ENCODE results near the gene ITGAV. TPM values are rescaled to one million over a fixed set of nuclear protein-coding genes. Genes with fewer than 3 reads are reported as not detected.

Gene ITGAV
- total RNA-seq, 1 donor from 2014 or later: 285 TPM

DNA sequence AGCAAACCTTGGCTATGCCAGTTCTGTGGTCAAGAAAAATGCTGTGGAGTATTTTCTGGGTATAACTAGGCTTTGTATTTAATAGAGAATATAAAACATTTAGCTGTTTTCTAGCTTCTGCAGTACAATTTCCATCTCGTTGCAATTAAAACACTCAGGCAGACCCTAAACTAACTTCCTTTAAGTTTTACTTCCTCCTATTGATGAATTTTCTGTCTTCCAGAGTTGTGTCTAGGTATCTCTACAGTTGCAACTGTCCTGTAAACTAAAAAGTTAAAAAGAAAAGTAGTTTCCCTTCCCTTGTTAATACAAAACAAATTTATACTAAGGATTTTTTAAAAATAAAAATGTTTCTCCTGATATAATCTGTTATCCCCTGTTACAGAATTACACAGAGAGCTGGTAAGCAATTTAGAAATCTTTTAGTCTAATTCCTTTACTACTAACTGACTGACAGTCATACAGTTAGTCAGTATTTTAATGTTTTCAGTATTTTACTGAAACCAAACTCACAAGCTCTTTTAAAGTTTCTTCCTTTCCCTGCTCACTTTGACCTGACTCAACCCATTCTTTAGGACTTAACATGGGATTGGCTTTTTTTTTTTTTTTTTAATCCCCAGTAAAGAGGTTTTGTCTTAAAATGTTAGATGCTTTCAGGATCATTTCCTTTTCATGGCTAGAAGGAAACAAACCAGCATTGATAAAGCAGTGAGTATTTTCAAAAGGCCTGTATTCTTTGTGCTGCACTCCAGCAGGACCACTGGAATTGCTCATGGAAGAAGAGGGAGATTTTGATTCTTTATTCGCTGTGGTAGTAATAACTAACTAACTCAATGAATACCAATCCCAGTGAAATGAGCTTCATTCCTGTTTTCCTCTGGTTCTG, 22.9 kb downstream of the ITGAV start:
- DNase-seq (ENCODE audit: low spot score): no peak

DNA sequence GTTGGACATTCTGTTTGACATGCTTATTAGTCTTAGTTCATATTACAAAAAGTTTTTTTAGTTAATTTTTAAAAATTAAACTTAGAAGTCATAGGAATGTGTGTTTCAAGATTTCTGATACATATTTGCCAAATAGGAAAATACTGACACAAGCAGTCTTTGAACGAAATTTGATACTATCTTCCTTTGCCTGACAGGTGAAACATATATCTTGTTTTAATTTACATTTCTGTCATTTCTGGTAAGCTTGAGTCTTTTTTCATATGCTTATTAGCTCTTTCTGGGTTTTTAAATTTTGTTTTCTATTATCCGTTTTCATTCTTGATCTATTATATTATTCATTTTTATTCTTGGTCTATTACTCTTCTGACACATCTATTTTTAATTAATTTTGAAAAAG, 24.5 kb downstream of the ITGAV start:
- DNase-seq (ENCODE audit: low spot score): no peak

DNA sequence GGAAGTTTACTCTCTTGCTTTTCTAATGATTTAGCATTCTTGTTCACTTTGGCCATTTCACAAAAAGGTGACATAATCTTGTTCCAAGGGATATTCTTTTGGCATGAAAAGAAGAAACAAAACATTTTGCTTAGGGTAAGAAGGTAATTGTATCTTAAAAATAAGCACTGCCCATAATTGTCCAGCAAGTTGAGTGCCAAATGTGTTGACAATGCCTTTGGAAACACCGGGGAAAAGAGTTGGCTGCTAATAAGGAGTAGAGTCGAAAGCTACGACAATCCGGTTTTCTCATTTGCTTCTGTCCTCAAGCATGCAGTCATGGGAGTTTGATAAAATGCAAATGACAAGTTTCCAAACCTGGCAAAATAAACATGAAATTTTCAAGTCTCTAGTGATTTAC, 27.3 kb downstream of the ITGAV start:
- no peak for DNase-seq (ENCODE audit: low spot score)

DNA sequence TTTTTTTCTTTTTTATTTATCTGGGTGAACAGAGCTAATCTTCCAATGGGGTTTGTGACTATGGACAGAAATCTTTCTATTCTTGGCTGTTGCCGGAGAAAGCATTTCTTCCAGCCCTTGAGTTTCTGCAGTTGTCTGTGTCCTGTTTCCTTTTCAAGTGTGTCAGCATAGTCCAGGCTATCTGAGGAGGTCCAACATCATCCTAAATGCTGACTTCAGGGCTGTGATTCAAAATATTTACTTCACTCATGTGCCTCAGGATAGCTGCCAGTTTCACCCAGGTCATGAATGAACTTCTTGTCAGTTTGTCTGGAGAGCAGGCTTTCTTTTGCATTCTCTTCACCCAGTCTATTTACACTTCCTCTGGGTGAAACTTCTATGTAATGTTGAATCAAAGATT, 27.9 kb downstream of the ITGAV start:
- no peak for DNase-seq (ENCODE audit: low spot score)

DNA sequence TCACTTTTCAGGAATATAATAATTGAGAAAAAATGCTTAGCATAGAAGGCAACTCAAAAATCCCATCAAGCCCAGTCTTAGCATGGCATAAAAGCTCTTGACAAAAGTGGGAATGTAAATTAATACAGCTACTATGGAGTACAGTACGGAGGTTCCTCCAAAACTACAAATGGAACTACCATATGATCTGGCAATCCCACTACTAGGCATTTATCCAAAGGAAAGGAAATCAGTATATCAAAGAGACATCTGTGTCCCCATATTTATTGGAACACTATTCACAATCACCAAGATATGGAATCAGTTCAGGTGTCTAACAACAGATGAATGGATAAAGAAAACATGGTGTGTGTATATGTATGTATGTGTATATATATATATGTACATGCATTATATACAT, 28.8 kb downstream of the ITGAV start:
- no peak for DNase-seq (ENCODE audit: low spot score)

DNA sequence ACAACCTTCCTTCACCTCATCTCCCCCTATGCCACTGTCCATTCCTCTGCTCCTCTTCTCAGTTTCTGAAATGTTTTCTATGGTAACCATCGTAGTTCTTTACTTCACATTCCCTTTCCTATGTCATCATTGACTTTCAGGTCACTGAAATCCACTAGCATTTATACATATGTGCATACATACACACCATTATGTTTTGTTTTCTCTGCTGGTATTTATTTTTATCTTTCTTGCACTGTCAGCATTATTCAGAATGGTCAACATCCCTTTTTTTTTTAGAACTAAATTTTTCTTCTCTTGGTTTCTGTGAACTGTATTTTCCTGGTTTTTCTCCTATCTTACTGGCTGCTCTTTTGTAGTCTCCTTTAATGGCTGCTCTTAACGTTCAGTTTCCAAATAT, 33.2 kb downstream of the ITGAV start:
- DNase-seq (ENCODE audit: low spot score): no peak

DNA sequence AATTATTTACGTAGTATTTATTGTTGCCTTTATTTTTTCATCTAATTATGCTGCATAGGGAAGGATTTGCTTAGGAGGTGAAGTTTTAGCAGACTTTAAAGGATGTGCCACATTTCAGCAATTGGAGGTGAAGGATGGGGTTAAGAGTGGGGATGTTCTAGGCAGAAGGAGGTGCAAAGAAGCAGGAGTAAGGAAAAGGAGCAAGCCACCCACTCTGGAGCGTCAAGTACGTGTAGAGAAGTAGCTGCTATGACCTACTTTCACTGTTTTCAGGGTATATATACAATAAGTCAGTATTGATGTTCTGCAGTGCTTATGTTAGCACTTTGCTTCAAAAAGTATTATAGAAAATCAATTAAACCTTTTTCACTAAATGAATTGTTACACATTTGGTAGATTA, 34.4 kb downstream of the ITGAV start:
- DNase-seq (ENCODE audit: low spot score): no peak

DNA sequence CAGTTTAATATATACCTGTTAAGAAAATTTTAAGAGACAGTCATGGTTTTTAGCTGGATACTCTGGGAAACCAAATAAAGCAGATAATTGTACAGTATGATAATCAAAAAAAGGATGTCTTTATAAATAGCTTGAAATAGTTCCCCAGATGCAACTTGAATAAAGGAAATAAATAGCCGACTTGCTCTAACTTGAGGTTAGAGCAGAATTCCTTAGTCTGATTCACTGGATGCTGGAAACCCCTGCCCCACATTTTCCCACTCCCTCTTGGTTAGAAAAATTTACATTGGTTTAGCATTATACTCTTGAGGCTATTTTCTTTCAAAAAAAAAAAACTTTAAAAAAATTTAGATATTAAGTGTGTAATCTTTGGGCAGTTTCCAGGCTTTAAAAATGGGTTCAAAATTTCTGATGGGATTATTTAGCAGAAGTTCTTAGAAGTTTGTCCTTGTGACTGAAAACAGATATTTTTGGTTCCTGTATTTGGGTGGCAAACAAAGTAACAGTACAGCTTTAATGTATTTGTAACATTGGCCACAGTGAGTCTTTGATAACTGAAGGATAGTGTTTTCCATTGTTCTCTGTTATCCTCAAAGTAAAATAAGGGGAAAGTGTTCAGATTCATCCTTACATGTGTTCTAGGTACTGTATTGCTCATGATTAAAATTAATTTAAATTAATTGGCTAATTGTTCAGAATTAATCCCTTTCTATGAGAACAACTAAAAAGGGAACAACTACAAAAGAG, 39.6 kb downstream of the ITGAV start:
- DNase-seq (ENCODE audit: low spot score): no peak

DNA sequence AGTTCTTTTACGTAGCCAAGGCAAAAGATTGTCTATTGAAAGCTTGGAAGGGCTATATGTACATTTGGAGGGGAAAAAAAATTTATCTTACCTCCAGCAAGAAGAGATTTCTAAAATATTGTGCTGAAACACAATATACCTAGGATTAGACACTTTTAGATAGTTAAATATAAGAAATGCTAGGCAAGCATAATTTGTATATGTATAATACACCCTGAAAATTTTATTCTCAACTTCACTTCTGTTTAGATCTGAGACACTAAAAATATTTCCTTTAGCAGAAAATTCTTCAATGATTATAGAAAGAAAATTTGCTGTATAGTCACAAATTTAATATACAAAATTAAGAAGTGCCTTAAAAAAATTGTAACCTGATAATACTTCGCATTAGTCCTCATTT, 42.6 kb downstream of the ITGAV start:
- no peak for DNase-seq (ENCODE audit: low spot score)

DNA sequence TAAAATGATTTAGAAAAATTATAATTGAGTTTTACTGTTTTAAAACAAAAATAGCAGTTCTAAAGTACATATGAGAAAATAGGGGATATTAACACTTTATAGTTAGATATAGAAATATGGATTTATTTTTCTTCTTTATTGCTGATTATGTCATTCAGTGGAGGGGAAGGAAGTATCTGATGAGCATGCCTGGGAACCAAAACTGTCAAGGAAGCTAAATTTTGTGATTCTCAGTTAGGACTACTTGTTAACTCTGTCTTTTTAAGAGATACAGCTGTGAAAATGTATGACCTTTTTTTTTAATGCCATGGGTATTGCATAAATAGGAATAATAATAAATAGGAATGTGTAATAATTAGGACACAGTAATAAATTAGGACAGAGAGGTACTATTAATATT, 44.8 kb downstream of the ITGAV start:
- DNase-seq (ENCODE audit: low spot score): no peak

DNA sequence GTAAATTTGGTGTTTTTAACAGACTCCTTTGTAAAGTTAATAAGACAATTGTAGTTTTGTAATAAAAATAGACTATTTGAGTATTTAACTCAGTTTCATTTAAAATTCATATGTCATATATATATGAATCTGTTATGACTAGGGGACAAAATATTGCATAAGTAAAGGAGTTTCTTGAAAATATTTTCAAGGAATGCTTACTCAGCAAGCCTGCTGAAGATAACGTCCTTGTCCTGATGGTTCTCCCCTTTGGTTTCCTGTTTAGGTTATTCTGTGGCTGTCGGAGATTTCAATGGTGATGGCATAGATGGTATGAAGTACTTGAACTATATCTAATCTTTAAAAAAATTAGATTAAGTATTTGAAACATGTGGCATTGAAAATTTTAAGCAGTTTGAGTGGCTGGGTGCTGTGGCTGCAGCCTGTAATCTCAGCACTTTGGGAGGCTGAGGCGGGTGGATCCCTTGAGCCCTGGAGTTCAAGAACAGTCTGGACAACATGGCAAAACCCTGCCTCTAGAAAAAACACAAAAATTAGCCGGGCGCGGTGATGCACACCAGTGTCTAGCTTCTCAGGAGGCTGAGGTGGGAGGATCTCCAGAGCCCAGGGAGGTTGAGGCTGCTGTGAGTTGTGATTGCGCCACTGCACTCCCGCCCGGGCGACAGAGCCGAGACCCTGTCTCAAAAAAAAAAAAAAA, 47.1 kb downstream of the ITGAV start:
- DNase-seq (ENCODE audit: low spot score): no peak

DNA sequence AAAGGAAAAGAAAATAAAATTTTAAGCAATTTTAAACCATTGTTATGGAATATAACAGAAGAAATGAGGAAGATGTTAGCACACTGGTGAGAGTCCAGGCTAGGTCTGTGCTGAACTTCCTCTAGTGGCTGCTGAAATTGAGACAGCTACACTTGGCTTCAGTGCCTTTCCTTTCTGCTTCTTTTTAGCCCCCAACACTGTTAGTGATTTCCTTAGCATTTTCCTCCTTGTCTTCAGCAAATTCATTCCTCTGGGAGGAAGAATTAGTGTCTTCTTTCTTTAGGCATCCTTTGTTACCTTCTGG, 47.6 kb downstream of the ITGAV start:
- no peak for DNase-seq (ENCODE audit: low spot score)

DNA sequence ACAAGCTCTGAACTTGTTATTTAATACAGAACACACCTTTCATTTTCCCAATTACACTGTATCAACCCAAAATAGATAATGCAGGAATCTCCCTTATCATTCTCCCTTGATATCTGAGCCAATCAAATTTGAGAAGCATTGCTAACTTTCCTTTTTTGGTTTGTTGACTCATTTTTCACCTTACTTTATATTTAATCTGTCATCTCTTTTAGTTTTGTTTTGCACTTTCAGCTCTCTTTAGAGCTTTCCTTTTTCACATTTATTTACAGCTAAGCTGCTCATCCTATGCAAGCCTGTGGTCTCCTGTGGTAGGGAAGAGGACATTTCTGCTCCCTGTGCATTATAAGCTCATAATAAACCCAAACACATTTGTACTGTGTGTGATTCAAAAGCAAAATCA, 50.1 kb downstream of the ITGAV start:
- no peak for DNase-seq (ENCODE audit: low spot score)

DNA sequence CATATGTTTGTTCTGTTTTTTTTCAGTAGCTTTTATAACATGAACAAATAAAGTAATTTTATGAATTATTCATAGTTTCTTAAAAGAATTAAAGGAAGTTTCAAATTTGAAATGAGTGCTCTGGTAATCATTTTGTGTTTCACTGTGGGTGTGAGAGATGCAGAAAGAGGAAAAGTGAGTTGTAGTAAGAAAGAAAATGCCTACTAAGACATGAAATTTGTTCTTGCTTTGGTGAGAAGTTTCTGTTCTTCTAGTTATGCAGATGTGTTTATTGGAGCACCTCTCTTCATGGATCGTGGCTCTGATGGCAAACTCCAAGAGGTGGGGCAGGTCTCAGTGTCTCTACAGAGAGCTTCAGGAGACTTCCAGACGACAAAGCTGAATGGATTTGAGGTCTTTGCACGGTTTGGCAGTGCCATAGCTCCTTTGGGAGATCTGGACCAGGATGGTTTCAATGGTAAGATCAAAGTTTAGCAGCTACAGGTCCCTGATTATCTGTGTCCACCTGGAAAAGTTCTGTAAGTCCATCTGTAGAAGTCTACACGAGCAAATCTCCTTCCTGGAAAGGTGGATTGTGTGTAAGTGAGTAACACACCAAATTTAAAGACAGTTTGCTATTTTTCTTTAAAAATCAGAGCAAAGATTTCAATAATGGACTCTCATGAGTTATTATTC, 51.4 kb downstream of the ITGAV start:
- DNase-seq (ENCODE audit: low spot score): no peak

DNA sequence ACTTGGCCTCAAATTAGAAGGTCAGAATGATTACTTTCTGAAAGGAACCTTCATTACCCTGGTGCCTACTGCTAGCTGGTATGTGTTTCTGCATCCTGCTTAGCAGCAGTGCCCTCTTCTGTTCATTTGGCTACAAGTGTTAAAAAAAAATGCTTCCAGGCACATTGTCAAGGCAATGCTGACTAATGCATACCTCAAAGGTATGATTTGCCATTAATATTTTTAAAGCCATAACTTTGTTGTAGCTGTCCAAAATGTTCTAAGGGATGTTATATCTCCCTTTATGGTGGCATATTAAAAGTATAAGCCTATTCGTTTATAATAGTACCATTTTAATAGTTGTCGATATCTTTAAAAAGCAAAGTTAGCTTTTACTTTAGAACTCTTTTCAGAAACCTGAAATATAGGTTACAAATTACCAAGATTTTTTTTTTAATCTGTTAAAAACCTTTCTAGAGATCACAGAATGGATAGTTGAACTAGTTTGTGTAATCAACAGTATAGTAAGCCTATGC, 52.0 kb downstream of the ITGAV start:
- DNase-seq (ENCODE audit: low spot score): peak; percentile 79

DNA sequence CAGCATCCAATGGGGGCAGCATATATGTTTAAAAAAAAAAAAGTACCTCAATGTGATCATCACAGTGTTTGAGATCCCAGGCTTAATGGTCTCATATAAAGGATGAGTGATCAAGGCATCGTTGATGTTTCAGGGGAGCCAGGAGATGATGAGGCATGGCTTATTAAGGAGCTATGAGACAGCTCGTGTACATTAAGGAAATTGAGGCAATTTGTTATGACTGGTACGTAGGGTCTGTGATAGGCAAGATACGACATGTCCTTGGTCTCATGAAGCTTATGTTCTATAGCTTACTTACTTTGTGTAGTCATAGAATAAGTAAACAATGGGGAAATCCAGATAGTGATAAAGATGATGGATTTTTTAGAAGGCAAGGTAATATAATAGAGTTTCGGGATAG, 54.9 kb downstream of the ITGAV start:
- DNase-seq (ENCODE audit: low spot score): no peak

DNA sequence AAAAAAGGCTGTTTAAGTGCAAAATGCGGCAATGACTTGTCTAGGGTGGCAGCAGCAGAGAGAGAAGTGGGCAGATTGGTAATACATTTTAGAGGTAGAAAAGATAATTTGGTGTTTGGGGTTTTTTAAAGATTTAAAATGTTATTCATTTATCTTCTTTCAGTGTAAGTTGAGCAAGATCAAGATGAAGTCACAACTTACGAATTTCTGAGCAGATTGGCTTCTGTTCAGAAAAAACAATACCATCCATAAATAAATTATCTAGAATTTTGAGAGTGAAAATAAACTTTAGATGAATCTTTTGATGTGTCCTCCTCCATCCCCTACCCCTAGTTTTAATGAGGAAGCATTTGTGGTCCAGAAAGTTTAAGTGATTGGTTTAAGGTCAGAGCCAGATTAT, 56.1 kb downstream of the ITGAV start:
- DNase-seq (ENCODE audit: low spot score): no peak

DNA sequence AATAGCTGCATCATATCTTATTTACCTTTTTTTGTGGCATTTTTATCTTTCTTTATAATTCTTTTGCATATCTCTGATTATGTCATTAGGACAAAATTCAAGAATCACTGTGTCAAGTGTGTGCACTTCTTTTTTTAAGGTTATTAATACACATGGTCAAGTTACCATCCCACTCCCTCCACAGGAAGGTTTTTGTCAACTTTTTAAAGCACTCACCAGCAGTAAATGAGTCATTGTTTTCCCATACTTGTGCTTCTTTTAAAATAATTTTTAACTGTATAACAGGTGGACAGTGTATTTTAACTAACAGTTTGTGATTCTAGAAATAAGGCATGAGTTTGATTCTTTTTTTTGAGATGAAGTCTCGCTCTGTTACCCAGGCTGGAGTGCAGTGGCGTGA, 58.3 kb downstream of the ITGAV start:
- DNase-seq (ENCODE audit: low spot score): no peak

DNA sequence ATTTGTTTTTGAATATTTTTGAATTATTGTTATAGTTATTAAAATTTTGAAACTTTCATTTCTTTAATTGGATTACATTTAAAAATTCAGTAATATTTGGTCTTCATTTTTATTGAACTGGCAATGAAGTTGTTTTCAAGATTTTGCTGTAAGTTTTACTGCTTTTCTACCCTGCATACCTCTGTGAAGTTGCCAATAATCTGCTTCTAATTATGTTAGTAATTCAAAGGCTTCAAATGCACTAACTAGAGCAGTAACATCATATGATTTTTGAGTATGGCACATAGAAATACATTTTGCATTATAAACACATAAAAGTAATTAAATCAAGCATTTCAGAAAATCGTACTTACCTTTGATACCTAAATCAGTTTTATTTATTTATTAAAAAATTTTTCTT, 63.7 kb downstream of the ITGAV start:
- DNase-seq (ENCODE audit: low spot score): no peak

DNA sequence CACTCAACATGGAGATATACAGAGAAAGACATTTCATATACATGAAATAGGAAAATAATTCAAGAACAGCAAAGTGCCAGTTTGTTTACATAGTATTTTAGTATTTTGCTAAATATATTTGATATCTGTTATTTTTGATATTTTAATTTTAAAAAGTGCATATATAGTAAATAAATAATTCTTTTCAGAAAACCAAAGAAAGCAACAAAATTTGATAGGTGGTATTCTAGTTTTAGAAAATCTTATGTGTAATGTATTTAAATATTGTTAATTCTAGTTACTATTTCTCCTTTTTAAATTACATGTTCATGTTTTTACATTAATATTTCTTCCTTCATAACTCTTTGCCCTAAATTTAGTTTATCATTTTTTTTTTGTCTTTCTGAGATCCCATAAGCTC, 69.5 kb downstream of the ITGAV start:
- DNase-seq (ENCODE audit: low spot score): no peak

DNA sequence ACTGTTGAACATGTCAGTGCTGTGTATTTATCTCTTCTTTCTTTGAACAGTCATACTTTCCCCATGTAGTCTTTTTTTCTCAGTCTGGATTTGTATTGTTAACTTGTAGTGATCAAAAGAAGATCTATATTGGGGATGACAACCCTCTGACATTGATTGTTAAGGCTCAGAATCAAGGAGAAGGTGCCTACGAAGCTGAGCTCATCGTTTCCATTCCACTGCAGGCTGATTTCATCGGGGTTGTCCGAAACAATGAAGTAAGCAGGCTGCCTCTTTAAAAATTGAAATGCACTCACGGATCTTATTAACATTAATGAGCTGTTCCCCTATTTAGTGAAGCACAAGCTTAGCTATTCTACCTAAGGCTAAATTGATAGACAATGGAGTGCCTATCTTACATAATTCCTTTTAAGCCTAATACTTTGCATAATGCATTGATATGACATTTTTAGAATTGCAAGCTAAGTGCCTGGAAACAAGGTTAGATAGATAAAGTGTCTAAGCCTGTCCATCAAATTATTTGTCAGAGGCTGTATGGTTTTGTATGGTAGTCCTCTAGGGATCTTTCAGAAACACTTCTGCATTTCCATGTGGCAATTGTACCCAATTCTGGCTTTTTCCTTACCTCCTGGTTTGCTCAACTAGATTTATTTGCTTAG, 74.7 kb downstream of the ITGAV start:
- DNase-seq (ENCODE audit: low spot score): no peak
